Measurements from ENCODE around the gene HDAC1.
"Not testable (repeated sequence)": the region's sequence is repeated elsewhere in the genome, so short reads cannot be mapped to it uniquely, and the experiment has no call there.

Gene HDAC1

GRCh38 chr1:32349211-32349708 is 57.4 kb downstream of the HDAC1 start:
- no peak for DNase-seq (ENCODE audit: low spot score)

- DNase-seq (ENCODE audit: low spot score): peak; percentile 85
These were observed 59.0 kb downstream of the HDAC1 start for GRCh38 chr1:32350785-32351398.

DNA sequence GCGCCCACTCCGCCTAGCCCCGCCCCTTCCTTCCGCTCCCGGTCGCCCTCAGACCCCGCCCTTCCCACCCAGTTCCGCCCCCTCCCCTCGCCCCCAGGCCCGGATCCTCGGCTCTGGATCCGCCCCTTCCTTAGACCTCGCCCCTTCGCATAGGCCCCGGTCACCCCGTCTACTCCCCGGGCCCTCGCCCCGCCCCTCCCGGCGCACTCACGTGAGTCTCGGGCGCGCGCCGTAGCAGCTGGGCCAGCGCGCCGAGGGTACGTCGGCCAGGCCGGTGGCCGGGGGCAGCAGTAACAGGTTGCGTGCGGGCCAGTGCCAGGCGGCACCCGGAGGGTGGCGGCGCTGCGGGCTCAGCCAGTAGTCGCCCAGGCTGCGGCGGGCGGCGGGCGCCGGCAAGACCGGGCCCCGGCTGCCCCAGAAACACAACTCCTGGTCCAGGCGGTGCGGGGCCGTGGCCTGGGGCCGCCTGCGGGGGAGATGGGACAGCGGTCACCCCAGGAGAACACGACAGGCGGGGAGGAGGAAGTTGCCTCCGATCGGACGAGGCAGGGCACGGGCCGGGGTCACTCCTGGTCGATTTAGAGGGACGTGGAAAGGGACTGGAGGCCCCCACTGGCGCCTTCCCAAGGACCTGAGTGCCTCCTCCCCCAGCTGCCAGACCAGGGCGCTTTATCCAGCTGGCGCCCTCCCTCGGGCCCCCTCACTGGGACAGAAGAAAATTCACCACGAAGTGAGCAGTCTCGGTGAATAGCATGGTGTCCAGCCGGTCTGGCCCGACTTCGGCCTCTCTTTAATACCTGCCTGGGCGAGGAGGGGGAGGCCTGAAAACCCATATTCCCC is 59.7 kb downstream of the HDAC1 start:
- DNase-seq (ENCODE audit: low spot score): peak; percentile 97

- DNase-seq (ENCODE audit: low spot score): no peak
These were observed 60.4 kb downstream of the HDAC1 start for GRCh38 chr1:32352239-32352745.

DNA sequence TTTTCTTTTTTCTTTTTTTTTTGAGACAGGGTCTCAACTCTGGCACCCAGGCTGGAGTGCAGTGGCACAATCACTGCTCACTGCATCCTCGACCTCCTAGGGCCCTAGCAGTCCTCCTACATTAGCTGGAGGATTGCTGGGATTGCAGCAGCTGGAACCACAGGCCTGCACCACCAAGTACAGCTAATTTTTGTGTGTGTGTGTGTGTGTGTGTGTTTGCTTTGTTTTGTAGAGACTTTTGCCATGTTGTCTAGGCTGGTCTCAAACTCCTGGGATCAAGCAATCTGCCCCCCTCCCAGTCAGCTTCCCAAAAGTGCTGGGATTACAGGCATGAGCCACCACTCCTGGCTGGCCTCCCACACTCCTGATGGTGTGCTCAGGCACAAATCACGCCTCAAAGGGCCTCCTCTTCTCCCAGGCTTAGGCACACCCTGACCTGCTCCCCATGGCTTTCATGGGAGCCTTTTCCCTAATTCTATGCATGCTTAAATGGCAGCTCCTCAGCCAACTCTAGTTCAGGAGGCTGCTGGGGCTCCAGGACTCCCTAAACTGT is 61.0 kb downstream of the HDAC1 start:
- DNase-seq (ENCODE audit: low spot score): no peak

- no peak for DNase-seq (ENCODE audit: low spot score)
These were observed 61.5 kb downstream of the HDAC1 start for GRCh38 chr1:32353431-32353830.

DNA sequence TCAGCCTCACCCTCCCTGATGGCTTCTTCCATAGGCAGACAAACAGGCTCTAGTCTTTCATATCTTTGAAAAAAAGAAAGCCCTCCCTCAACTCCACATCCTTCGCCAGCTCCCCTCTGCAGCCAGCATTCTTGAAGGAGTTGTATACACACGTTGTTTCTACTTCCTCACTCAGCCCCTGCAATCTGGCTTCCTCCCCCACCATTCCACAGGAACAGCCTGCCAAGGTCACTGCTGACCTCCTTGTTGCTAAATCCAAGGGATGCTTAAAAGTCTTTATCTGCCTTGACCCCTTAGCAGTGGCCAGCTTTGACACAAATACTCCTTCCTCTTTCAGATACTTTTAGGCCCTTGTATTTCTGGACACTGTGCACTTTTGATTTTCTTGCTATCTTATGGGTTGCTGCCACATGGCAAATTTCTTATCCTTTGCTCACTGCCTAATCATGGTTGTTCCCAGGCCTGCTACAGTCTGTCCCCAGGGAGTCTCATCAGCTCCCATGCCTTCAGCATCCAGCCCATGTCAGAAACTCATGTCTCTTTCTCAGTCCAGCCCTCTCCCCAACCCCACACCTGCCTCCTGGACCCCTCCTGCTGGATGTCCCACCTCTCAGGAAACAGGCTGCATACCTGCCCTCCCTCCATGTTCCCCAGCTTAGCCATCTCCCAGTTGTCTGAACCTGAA is 62.1 kb downstream of the HDAC1 start:
- no peak for DNase-seq (ENCODE audit: low spot score)

DNA sequence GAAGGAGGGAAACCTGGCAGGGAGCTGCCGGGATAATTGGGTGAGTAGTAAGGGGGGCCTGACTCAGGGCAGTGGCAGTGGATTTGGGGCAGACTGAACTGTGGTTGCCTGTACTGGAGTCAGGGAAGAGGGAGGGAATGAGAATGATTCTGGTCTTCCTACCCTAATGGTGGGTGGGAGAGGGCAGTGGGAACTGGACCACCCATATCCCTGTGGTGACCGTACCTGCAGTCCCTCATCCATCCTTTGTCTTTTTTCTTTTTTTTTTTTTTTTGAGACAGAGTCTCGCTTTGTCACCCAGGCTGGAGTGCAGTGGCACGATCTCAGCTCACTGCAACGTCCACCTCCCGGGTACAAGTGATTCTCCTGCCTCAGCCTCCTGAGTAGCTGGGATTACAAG is 63.9 kb downstream of the HDAC1 start:
- DNase-seq (ENCODE audit: low spot score): not testable (repeated sequence)

DNA sequence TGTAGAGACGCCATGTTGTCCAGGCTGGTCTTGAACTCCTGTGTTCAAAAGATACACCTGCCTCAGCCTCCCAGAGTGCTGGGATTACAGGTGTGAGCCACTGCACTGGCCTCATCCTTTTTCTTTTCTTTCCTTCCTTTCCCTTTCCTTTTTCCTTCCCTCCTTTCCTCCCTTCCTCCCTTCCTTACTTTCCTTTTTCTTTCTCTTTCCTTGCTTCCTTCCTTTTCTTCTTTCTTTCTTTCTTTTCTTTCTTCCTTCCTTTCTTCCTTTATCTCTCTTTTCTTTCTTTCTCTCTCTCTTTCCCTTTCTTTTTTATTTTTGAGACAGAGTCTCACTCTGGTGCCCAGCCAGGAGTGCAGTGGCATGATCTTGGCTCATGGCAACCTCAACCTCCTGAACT is 64.6 kb downstream of the HDAC1 start:
- no peak for DNase-seq (ENCODE audit: low spot score)

DNA sequence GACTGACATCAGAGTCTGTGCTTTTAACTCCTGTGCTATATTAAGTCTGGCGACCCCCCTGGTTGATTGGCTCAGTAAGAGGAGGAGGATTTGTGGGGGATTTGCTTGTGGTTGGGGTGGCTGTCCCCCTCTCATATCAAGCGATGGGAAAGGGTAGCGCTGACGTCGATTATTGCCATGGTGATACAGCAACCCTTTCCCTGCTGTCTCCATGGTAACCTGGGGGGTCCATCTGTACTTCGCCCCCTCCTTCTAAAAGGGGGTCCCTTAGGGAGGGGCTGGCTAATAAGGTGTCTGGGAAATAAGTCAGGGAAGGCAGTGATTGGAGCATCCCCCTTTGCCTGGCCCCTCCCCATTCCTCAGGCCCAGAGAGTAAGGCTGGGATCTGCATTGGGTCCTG is 65.7 kb downstream of the HDAC1 start:
- DNase-seq (ENCODE audit: low spot score): no peak

DNA sequence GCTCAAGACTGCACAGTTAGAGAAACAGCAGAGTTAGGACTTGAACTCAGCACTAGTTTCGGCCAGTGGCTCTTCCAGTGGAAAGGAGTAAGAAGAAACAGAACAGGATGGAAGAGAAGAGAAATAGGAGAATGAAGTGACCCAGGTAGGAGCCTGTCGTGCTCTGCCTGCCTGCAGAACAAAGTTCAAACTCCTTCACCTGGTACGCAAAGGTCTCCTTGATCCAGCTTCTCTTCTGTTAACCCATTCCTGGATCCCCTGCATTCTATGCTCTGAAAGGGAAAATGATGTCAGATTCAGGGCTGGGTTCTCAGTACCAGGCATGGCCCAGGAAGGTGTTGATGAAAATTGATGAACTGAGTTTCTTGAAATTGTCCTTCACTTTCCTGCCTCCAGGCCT is 66.6 kb downstream of the HDAC1 start:
- no peak for DNase-seq (ENCODE audit: low spot score)

DNA sequence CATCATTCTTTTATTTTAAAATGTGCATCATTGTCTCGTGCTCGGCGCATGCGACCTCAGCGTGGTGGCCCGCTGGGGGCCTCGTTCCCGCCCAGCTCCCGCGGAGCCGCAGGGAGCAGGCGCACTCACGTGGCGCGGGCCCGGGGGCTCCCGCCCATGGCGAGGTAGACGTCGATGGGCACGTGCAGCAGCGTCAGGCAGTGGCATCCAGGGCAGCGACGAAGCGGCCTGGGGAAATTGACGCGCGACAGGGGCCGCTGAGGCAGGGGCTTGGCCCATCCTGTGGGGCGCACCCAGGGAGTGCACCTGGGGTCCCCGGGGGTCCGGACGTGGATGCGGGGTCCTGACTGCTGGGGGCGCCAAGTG is 69.4 kb downstream of the HDAC1 start:
- no peak for DNase-seq (ENCODE audit: low spot score)

DNA sequence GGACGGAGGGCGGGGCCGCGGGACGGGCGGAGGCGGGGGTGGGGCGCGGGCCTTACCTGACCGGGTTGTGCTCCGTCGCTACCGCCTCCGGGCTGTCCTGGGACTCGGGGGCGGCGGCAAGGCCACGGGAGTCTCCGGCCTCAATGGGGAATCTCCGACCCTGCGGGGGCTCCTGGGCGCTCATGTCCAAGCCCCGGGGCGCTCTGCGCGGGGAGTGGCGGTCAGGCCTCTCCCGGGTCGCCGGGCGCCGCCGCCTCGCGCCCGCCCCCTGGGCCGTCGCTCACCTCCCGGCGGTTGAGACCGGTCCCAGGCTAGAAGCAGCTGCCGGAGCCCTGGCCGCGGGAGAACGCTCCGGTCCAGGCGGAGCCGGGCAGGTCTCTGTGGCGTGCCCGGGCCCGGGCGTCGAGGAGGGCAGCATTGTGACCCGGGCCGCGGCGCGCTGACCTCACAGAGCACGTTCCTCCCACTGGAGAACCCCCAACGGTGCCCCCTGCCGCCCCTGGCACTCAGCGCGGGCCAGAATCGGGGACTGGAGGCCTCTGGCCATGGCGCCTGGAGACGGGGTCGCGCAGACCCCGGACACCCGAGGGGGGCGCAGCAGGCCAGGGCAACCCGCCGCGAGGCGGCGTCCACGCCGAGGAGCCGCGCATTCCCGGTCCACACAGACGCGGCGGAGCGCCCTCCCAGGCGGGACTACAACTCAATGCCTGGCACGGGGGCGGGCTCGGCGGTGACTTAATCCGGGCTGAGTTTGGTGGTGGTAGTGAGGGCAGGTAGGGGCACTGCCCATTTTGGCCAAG is 70.0 kb downstream of the HDAC1 start:
- DNase-seq (ENCODE audit: low spot score): peak; percentile 45

GRCh38 chr1:32362474-32363313 is 70.8 kb downstream of the HDAC1 start, which contains the start of the genes FAM229A and TSSK3:
Gene FAM229A (minus strand): TSS chr1:32362485. CDS start chr1:32362091, 394 bp downstream.
Gene TSSK3 (plus strand): TSS chr1:32362539. CDS start chr1:32362702, 163 bp downstream.
- no peak for DNase-seq (ENCODE audit: low spot score)

DNA sequence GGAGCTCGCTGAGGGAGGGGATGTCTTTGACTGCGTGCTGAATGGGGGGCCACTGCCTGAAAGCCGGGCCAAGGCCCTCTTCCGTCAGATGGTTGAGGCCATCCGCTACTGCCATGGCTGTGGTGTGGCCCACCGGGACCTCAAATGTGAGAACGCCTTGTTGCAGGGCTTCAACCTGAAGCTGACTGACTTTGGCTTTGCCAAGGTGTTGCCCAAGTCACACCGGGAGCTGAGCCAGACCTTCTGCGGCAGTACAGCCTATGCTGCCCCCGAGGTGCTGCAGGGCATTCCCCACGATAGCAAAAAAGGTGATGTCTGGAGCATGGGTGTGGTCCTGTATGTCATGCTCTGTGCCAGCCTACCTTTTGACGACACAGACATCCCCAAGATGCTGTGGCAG is 71.8 kb downstream of the HDAC1 start:
- no peak for DNase-seq (ENCODE audit: low spot score)

- no peak for DNase-seq (ENCODE audit: low spot score)
These were observed 73.0 kb downstream of the HDAC1 start for GRCh38 chr1:32364836-32365235.

GRCh38 chr1:32365445-32365844 is 73.6 kb downstream of the HDAC1 start:
- no peak for DNase-seq (ENCODE audit: low spot score)

DNA sequence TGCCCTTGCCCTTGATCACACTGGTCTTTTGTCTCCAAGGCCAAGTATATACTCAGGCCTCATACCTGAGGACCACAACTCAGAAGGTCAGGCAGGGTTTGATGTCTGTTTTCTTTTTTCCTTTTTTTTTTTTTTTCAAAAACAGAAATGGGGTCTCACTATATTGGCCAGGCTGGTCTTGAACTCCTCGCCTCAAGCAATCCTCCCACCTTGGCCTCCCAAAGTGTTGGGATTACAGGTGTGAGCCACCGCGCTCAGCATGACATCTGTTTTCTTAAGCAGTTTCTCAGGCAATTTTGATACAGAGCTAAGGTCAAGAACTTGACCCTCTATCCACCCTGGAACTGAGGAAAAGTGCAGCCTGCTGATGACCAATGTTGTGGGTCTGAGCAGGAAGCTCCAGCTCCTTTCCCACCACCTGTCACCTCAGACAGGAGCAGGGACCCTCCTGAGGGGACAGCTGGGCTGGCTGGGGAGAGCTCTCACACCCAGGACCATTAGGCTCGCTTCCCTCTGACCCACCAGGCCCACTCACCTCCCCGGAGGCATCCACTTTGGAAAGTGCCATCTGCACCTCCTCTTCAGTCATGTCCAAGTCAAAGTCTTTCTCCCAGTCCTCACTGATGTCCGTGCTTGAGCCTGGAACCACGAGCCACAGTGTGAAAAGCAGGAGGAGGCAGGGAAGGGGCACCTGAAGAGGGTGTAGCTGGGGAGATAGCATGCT is 76.2 kb downstream of the HDAC1 start:
- DNase-seq (ENCODE audit: low spot score): no peak

GRCh38 chr1:32372149-32372756 is 80.4 kb downstream of the HDAC1 start:
- peak; percentile 15 for DNase-seq (ENCODE audit: low spot score)

Data from germinal center (tissue), 1 donor.